CD4-positive, alpha-beta T cell treated with Interleukin-15 for 4 hours (primary cell): ENCODE measurements around the gene ATAD2B.
"Not testable (repeated sequence)": the region's sequence is repeated elsewhere in the genome, so short reads cannot be mapped to it uniquely, and the experiment has no call there.

Source experiments
- DNase-seq: peaks from one replicate; pipeline ENCODE4 v3.0.0-alpha.2; 2020; ENCODE audit warnings: low spot score

The ATAD2B gene

GRCh38 chr2:23926750-23927571 lies at the start of gene ATAD2B:
Gene ATAD2B (minus strand): TSS chr2:23927123. CDS start chr2:23926770, 353 bp downstream.
- peak; percentile 95 for DNase-seq

- no peak for DNase-seq
Measured at GRCh38 chr2:23967846-23968245, 40.9 kb upstream of the ATAD2B start.

- DNase-seq = no peak
Measured at GRCh38 chr2:23954325-23955014, 27.5 kb upstream of the ATAD2B start.

- DNase-seq = no peak
Measured at GRCh38 chr2:23953625-23954024, 26.7 kb upstream of the ATAD2B start.

- not testable (repeated sequence) for DNase-seq
Measured at GRCh38 chr2:23952558-23952957, 25.6 kb upstream of the ATAD2B start.

- DNase-seq = no peak
Measured at GRCh38 chr2:23947350-23947749, 20.4 kb upstream of the ATAD2B start.

- no peak for DNase-seq
Measured at GRCh38 chr2:23944976-23945375, 18.1 kb upstream of the ATAD2B start.

GRCh38 chr2:23944527-23944926 lies 17.6 kb upstream of the ATAD2B start:
- DNase-seq = no peak

- DNase-seq = no peak
Measured at GRCh38 chr2:23943666-23944065, 16.7 kb upstream of the ATAD2B start.

- DNase-seq = no peak
Measured at GRCh38 chr2:23941644-23942043, 14.7 kb upstream of the ATAD2B start.

GRCh38 chr2:23940718-23941620 lies 14.0 kb upstream of the ATAD2B start:
- DNase-seq = peak; percentile 30

- peak; percentile 70 for DNase-seq
Measured at GRCh38 chr2:23939987-23940717, 13.2 kb upstream of the ATAD2B start, which contains the start of gene UBXN2A. Gene UBXN2A (plus strand): TSS chr2:23940463. CDS start chr2:23958315, 17,852 bp downstream.

GRCh38 chr2:23934259-23934658 lies 7.3 kb upstream of the ATAD2B start:
- DNase-seq = no peak

- DNase-seq = no peak
Measured at GRCh38 chr2:23926290-23926749, 603 bp downstream of the ATAD2B start.

GRCh38 chr2:23925702-23926289 lies 1.1 kb downstream of the ATAD2B start:
- DNase-seq = peak; percentile 69

GRCh38 chr2:23924589-23925359 lies 2.1 kb downstream of the ATAD2B start:
- DNase-seq = no peak

GRCh38 chr2:23918837-23919489 lies 8.0 kb downstream of the ATAD2B start:
- DNase-seq = no peak

- DNase-seq = no peak
Measured at GRCh38 chr2:23916727-23917405, 10.1 kb downstream of the ATAD2B start.

- no peak for DNase-seq
Measured at GRCh38 chr2:23915327-23915726, 11.6 kb downstream of the ATAD2B start.
